Skeletal muscle cell (primary cell): ENCODE results near the gene NPSR1.
"Not testable (repeated sequence)": the region's sequence is repeated elsewhere in the genome, so short reads cannot be mapped to it uniquely, and the experiment has no call there.

Experiments used
- DNase-seq: peaks from one replicate; pipeline ENCODE4 v3.0.0-alpha.2; 2010; ENCODE audit warnings: low read depth
- H3K4me3 ChIP-seq: 2 replicates; pipeline ENCODE4 v1.5.1; 2011; ENCODE audit warnings: low read depth, mild to moderate bottlenecking, control low read depth, low read length, moderate library complexity

NPSR1 gene

DNA sequence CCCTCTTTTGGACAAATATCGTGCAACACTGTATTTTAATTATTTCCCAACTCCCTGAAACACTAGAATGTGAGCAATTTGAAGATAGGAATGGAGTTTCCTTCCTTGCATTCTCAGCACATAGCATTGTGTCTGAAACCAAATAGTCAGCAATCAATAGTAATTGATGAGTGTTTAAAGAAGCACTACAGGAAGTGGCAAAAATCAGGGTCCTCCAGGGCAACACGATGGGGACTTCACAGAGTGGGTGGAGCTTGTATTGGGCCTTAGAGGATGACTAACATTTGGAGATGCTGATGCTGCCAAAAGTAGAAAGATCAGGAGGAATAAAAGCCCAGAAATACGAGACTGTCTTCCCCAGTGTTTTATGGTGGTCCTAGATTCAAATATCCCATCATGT, 94.9 kb downstream of the NPSR1 start:
- H3K4me3 ChIP-seq = no peak overlapping the region
- no peak for DNase-seq

DNA sequence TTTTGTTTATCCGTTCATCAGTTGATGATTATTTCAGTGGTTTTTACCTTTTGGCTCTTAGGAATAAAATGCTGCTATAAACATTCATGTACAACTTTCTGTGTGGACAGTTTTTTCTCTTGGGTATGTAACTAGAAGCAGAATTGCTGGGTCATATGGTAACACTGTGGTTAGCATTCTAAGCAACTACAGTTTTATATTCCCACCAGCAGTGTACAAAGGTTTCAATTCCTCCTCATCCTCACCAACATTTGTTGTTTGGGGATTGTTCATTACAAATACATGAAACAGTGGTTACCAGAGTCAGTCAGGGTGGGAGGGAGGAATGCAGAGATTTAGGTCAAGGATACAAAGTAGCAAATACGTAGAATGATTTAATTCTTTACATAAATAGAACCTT, 97.0 kb downstream of the NPSR1 start:
- DNase-seq = no peak
- no peak overlapping the region for H3K4me3 ChIP-seq

DNA sequence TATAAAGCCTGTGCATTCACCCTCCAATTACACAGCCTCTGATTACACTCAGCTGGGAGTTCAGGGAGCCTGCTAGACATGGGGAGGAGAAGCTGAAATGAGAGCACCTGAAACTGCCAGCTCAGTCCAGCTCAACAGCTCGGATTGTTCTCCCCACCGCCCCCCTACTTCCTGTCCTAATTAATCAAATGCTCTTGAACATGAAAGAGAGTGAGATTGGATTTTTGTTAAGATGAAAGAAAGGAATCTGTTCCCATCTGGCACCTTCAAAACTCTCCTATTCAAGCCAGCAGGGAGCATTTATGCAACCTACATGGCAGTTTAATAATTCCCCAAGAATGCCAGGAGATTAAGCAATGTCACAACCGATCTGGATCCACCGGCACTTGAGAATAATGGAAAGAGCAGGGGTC, 98.0 kb downstream of the NPSR1 start:
- no peak for DNase-seq
- H3K4me3 ChIP-seq = no peak overlapping the region

DNA sequence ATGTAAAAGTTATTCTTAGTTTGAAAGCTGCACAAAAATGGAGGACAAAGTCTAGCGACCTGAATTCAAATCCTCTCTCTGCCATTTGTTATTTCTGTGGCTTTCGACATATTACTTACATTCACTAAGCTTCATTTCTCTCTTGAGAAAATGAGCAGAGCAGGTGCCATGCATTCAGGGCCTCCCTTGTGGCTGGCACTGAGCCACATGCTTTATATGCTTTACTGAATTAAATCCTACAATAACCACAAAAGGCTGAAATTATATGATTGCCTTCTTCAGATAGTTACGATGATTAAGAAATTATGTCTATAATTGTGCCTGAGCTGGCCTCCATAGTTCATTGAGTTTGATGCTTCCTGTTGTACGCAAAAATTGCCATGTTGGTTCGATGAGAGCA, 98.7 kb downstream of the NPSR1 start:
- no peak overlapping the region for H3K4me3 ChIP-seq
- no peak for DNase-seq

DNA sequence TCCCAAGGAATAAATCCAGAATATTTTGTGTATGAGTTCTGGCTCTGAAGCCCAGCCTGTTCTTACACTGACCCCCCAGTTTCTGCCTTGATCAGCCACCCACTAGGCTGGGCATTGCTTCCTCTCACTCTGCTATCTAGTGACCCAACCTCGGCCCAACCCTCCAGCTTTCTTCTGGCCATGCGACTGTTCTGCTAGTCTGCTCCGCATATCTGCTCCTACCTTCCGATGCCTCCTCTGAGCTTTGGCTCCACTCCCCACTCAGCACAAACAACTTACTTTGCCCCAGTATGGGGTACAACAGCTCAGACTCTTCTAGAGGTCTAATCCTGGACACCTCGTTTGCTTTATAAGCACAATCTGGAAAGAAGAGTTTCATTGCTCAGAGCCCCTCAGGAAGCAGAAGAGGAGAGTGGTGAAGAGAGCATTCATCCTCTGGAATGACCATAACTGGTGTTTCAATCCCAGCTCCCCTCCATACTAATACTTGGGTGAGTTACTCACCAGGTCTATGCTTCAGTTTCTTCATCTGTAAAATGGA, 99.6 kb downstream of the NPSR1 start:
- no peak overlapping the region for H3K4me3 ChIP-seq
- no peak for DNase-seq

DNA sequence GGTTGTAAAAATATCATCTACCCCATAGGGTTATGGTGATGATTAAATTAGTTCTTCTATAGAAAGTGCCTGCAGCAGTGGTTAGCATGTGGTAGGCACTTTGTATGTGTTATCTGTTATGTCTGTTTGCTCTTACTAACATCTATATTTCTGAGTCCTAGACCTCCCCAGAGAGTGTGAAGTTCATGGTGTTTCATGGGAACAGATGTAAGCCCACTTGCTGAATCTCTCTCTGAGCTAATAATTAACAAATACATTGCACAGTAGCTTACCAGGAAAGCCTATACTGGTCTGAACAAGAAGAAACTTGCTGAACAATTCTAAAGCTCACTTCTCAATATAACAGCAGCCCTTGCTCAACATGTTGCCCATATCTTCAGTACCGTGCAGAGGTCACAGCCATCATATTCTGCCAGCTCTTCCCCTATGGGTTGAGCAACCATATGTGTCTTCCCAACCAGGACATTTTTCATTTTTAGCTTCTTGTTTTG, 100.1 kb downstream of the NPSR1 start:
- DNase-seq = no peak
- no peak overlapping the region for H3K4me3 ChIP-seq

DNA sequence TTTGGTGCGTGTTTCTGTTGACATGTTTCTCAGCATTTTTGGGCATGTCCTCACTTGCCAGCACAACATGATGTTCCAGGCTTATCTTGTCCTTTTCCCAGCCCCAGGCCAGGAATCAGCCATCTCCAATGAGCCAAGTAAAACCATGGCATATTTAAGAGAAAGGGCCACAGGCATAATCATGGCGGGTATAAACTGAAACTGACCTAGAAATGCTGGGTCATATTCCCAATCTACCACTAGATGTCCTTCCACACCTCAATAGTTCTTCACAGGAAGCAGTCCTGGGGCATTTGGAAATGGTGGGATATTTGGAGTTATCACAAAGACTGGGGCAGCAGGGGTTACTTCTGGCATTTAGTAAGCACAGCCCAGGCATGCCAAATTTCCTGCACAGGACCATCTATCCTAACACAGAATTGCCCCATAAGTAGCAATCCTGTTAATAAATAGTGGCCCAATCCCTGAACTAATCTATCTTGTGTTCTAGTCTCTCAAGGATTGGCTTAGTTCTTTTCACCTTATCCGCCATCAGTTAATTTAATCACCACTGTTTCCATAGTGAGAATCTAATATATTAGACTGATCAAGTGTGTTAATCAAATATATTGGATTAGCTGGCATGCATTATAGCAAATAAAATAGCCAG, 101.6 kb downstream of the NPSR1 start:
- H3K4me3 ChIP-seq = no peak overlapping the region
- no peak for DNase-seq

DNA sequence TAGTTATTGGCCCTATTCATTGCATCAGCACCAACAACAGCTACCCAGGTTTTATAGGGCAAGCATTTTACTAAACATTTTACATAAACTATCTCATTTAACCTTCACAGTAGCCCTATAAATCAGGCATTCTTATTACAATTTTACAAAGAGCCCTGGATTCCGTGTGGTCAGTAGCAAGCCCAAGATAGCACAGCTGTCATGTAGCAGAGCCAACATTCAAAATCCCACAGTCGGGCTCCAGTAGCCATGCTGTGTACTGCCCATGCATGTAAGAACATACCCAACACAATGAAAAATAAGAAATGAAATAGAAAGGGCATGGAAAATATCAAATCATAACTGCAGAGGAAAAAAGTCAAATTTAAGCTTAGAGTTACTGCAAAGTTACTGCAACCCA, 102.3 kb downstream of the NPSR1 start:
- no peak for DNase-seq
- no peak overlapping the region for H3K4me3 ChIP-seq

DNA sequence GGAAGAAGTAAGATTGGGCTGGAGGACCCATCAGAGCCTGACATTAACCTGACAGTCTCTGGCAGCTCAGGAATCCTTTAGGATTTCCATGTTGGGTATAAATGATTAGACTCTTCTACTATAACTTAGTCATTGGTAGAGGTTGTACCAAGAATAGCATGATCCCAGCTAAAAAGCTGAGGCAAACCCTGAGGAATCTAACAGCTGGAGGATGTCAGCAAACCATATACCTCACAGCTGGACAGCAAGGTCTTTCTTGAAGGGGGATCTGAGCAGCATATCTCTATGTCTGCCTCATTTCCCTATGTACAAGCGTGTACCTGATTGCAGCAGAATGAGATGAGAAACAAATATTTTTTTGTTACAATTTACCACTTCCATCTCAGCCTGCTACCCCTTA, 103.2 kb downstream of the NPSR1 start:
- DNase-seq = no peak
- no peak overlapping the region for H3K4me3 ChIP-seq

DNA sequence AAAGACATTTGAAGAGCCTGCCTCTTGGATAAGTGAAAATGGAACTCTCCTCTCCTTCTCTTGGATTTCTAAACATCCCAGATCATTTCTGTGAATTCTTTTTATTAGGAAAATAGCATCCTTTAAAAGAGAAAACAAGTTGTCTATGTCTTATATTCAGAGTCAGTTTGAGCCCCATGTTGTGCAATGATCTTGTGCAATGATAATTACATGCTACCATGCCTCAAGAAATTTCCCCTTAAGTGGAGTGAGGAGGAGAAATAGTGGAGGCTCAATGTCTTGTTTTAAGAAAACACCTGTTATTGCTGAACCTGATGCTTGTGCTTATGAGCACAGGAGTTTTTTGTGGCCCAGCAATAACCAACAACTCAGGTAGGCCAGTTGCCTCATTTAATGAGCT, 103.6 kb downstream of the NPSR1 start:
- no peak for DNase-seq

DNA sequence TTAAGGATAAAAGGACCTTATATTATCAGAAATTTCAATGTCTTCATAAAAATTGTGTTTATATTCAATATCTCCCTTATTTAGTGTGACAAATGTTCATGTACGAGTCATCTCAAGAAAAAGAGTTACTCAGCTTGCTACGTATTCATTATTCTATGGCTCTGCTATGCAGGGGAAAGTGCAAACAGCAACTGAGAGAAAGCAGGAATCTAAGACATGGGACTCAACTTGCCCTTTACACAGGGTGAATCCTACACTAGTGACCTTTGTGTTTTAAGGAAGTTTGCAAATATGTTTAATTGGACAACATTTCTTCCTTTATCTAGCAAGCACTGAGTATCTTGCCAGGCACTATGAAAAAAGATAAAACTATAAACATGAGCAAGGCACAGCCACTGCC, 104.7 kb downstream of the NPSR1 start:
- DNase-seq = no peak
- no peak overlapping the region for H3K4me3 ChIP-seq

More for the DNA sequence above, 103.6 kb downstream of the NPSR1 start:
- H3K4me3 ChIP-seq = no peak overlapping the region

DNA sequence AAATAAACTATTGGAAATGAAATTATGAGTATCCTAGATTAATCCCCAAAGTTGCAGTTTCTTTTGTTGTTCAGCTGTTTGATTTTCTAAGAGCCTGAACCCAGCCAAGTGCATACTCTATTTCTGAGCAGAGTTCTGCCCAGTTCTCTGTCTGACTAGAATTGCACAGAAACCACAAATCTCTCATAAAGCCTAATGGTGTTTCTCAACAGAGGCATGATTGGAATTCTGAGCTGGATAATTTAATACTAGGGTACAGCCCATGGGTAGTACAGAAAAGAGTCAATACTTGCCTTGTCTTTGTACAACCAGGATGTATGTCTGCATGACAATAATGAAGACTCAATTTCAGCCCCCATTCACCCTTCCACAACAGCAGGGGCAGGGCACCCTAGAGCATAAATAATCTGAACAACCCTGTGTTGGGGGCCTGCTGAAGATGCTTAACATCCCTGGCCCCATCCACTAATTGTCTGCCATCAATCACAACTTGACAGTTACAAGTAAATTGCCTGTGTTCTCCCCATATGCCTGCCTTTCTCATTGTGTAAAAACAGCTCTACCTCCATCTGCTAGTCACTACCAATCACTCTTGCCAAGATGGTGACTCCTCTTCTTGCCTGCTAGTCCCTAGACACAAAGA, 114.4 kb downstream of the NPSR1 start:
- H3K4me3 ChIP-seq = no peak overlapping the region
- no peak for DNase-seq

DNA sequence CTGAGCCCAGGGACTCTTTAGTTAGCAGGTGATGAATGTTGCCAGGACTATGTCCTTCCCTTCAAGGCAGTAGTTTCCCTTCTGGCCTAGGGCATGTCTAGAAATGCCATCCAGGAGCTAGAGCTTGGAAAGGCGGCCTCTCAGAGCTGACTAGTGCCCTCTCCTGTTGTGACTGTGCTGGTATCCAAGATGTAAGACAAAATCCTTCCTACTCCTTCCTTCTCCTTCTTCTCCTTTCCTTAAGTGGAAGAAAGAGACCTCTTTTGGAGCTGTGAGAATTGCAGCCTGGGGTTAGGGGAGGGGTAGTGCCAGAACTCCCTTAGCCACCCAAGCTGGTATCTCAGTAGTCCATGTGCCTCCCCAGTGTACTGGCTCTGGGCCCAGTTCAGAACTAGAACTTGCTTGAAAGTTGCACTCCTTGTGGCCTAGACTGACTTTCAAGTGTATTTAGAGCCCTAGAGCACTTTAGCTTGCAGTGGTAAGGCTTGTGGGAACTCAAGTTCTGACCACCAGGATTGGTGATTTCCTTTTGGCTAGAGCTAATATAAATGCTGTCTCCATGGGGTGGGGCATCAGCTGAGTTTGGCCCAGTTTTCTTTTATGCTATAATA, 118.8 kb downstream of the NPSR1 start:
- H3K4me3 ChIP-seq = no peak overlapping the region
- no peak for DNase-seq

DNA sequence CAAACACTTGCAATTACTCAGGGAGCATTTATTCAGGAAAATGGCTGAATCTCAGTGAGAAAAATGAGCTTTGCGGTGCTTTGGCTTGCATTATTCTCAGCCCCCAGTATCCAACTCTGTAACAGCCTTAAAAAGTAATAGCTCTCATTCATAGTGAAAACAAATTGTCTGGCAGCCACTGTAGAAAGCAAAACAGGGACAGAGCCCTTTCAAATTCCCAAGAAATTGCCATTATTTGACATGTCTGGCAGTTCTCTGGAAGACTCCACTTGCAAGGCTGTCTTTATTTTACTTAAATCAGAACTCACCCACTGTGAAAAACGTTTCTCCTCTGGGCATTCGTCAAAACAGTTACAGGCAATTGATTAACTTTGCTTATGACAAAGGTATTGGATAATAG, 122.5 kb downstream of the NPSR1 start:
- DNase-seq = no peak
- no peak overlapping the region for H3K4me3 ChIP-seq

DNA sequence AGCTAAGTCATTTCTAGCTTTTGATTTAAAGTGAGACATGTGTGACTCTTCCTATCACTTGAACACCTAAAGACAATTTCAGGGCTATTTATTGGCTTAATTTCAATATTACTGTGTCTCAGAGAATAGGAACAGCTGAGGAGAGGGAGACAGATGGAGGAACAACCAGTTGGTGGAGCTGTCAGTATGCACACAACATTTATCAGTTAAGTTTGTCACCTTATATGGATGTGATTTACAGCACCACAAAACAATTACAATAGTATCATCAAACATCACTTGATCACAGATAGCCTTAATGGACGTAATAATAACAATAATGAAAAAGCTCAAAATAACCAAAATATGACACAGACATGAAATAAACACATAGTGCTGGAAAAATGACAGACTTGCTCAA, 129.6 kb downstream of the NPSR1 start:
- no peak for DNase-seq
- H3K4me3 ChIP-seq = no peak overlapping the region

DNA sequence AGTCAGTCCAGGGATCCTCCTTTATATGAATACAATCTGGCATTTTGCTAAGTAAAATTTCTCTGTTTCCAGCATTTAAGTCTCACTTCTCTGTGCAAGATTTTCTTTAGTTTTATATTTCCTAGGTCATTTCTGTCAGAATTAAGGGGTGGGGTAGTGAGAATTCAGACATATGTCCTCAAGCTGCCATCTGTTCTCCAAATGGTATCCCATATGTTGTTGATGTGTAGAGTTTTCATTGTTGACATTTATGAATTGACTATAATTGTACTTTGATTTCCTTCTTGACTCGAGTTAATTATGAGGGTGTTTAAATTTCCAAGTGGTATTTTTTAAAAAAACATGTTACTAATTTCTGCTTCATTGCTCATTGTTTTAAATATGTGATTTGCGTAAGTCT, 148.8 kb downstream of the NPSR1 start:
- no peak overlapping the region for H3K4me3 ChIP-seq
- no peak for DNase-seq

DNA sequence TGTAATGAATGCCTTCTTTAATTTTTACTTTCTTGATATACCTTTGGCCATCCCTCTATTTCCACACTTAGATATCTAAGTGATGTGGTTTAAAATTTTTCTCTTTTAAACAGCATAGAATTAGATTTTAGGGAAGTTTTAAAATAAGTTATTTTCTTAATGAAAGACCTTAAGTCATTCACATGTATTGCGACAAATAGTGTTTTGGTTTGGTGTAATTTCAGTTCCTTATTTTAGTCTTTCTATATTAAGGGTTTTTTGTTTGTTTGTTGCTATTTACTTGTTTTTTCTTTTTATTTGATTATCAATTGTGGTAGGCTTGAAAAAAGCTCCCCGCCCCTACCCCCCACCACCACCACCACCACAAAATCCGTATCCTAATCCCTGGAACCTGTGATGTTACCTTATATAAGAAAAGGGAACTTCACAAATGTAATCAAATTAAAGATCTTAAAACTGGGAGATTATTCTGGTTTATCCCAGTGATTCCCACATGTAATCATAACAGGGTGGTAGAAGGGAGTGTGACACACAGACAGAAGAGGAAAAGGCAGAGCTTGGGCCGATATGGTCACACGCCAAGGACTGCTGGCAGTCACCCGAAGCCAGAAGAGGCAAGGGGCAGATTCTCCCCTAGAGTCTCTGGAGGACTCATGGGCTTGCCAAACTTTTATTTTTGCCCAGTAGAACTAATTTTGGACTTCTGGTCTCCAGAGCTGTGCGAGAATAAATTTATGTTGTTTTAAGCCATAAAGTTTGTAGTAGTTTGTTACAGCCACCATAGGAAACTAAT, 149.7 kb downstream of the NPSR1 start:
- H3K4me3 ChIP-seq = no peak overlapping the region
- no peak for DNase-seq

DNA sequence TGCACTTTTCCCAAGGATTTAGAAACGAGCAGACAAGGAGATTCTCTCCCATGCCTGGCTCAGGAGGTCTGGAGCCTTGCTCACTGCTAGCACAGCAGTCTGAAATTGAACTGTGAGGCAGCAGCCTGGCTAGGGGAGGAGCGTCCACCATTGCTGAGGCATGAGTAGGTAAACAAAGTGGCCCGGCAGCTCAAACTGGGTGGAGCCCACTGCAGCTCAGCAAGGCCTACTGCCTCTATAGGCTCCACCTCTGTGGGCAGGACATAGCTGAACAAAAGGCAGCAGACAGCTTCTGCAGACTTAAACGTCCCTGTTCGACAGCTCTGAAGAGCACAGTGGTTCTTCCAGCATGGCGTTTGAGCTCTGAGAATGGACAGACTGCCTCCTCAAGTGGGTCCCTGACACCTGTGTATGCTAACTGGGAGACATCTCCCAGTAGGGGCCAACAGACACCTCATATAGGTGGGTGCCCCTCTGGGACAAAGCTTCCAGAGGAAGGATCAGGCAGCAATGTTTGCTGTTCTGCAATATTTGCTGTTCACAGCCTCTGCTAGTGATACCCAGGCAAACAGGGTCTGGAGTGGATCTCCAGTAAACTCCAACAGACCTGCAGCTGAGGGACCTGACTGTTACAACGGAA, 156.3 kb downstream of the NPSR1 start:
- not testable (repeated sequence) for DNase-seq, H3K4me3 ChIP-seq

DNA sequence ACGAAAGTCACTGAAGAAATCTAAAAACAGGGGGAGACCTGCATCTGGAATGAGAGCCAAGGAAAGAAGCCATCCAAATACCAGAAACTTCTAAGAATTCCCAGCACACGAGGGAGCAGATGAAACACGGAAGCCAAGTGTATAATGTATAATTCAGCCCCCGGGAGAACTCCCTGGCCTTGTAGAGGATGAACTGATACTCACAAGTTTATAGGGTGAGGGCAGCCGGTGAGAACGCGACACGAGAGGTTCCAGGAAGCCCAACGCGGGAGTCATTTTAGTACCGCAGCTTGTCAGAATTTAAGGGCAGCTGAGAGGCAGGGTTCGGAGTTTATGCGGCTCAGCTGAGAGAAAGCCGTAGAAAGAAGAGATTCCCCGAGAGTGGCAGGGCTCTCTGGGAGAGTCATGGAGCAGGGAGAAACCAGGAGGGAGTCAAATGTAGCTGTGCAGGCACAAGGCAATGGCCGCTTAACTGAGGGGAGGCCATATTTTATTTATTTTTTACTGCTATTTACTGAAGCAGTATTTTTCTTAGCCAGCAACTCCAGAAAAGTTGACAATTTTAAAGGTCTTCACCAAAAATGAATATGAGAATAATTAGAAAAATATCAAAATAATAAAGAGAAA, 164.0 kb downstream of the NPSR1 start:
- H3K4me3 ChIP-seq = no peak overlapping the region
- no peak for DNase-seq
